Measurements from ENCODE around the gene ZDHHC11B. TPM values are rescaled to one million over a fixed set of nuclear protein-coding genes. Genes with fewer than 3 reads are reported as not detected.
"Not testable (repeated sequence)": the region's sequence is repeated elsewhere in the genome, so short reads cannot be mapped to it uniquely, and the experiment has no call there.

ZDHHC11B gene
- total RNA-seq, 1 donor from 2014 or later, result 20.0 TPM

DNA sequence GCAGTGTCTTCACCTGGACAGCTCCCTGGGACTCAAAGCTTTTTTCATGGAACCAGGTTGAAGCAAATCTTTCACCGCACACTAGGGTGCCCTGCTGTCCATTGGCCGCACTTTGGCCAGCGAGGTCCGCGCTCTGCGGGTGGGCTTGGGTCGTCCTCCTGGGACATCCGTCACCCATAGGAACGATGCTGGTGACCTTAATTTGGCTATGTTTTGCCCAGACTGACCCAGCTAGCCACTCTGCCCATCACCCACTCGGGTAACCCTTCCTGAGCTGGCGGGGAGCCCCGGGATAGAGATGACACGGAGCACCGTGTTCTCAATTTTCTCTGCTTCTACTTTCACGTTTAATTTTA, 25.9 kb downstream of the ZDHHC11B start:
- ATAC-seq (peak; percentile 0), DNase-seq (peak; percentile 57)
- intact Hi-C loops (cut with micrococcal nuclease), result no loop called here

DNA sequence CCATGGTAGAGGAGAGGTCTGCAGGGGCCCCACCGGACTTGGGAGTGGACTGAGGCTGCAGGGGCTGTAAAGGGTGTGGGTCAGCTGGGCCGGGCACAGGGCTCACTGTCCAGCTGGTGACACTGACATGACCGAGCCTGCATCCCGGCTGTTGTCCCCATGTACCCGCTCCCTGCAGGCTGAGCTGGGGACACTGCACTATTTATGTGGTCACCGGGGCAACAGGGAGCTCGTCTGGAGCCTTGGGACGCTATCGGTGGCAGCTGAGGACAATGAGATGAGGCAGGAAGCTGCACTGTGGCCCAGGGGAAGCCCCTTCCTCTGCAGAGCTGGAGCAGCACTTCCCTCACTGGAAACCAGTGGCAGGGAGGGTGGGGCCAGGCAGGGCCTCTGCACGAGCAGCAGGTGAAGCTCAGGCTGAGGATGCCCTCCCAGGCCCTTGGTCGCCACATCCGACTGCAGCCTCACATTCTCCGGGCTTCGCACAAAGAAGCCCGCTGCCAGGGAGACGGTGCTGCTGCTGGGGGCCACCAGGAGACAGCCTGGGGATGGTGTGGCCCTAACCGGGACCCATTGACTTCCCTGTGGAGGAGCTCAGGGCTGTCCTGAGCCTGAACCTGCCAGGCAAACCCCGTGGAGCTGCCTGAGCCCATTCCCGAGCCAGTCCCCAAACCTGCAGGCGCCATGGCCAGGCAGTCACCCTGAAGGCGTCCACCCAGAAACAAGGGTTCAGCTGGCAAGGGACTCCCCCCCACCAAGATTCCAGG, 26.4 kb downstream of the ZDHHC11B start:
- DNase-seq, result peak; percentile 85
- intact Hi-C loops (cut with micrococcal nuclease), result no loop called here
- peak; percentile 81 for ATAC-seq

DNA sequence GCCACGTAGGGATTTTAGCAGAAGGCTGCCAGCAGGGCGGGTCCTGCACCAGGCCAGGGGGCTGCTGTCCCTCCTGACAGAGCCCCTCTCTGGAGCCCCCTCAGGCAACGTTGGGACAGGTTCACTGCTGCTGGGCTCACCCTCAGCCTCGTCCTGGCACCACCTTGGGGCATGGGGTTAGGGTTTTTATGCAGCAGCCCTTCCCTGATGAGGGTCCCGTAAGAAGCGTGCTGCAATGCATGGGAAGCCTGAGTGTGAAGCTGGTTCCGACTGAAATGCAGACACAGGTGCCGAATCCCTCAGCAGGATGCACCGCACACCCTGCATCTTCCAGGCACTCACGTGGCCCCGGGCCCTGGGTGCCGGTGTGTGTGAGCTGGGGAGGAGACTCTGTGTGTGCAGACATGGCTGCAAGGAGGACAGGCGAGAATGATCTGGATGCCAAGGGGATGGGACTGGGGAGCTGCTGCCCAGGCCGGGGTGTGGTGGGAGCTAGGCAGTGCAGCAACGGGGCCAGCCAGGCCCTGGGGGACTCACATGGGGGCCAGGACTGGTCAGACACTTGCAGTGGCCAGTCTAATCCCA, 27.1 kb downstream of the ZDHHC11B start:
- ATAC-seq, result peak; percentile 0
- intact Hi-C loops (cut with micrococcal nuclease), result no loop called here
- DNase-seq, result no peak

DNA sequence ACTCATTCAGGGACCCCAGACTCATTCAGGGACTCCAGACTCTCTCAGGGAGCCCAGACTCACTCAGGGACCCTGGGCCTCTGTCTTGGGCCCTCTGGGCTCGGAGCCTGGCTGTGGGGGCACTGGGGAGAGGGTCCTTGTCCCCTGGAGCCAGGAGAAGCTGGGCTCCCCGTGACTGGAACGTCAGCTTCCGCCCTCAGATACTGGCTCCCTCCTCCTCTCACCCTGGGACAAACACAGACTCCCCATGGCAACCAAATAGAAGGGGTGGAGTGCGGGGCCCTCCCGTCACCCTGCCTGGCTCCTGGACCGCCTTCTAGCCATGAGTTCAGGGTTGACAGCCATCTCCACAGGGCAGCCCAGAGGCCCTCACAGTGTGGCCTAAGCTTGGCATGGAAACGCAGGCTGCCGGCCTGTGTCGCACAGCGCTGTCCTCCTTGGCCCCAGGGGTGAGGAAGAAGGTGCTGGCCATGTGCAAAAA, 27.6 kb downstream of the ZDHHC11B start:
- intact Hi-C loops (cut with micrococcal nuclease), result no loop called here
- DNase-seq (peak; percentile 79), ATAC-seq (peak; percentile 79)

DNA sequence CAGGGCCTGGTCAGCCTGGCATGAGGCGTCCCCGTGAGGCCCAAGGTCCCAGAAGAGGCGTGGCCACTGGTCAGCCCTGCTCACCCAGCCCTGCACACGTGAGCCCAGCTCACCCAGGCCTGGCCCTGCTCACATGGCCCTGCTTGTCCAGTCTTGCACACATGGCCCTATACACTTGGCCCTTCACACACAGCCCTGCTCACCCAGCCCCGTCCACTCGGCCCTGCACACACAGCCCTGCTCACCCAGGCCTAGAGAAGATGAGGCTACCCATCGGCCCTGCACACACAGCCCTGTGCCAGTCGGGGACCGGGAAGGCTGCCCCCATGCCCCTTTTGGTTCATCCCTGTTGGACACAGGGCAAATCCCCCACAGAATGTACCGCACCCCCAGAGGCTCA, 28.4 kb downstream of the ZDHHC11B start:
- intact Hi-C loops (cut with micrococcal nuclease), result no loop called here
- peak; percentile 30 for ATAC-seq
- peak; percentile 66 for DNase-seq

DNA sequence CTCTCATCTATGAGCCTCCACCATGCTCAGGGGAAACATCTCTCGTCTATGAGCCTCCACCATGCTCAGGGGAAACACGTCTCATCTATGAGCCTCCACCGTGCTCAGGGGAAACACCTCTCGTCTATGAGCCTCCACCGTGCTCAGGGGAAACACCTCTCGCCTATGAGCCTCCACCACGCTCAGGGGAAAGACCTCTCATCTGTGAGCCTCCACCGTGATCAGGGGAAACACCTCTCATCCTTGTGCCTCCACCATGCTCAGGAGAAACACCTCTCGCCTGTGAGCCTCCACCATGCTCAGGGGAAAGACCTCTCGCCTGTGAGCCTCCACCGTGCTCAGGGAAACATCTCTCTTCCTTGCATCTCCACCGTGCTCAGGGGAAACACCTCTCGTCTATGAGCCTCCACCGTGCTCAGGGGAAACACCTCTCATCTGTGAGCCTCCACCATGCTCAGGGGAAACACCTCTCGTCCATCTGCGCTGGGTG, 30.3 kb downstream of the ZDHHC11B start:
- ATAC-seq; DNase-seq; intact Hi-C loops (cut with micrococcal nuclease): not testable (repeated sequence)

DNA sequence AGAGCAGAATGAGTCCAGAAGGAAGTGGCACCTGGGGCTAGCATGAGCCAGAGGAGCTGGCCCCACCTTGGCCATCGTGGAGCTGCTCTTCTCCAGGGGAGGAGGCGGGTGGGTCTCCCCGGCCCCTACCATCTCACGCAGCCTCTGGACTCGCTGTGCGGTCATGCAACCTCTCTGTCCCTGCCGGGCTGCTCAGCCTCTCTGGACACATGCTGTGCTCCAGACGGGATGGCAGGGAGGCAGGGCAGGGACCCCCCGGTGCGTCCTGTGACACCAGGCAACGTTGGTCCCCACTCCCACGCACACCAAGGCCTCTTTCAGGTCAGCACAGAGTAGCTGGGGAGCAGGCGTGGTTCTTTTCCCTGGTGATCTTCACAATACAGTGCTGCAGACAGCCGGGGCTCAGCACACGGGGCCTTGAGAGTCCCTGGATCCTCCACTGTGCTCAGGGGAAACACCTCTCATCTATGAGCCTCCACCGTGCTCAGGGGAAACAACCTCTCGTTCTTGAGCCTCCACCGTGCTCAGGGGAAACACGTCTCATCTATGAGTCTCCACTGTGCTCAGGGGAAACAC, 30.9 kb downstream of the ZDHHC11B start:
- DNase-seq; intact Hi-C loops (cut with micrococcal nuclease); ATAC-seq: not testable (repeated sequence)

DNA sequence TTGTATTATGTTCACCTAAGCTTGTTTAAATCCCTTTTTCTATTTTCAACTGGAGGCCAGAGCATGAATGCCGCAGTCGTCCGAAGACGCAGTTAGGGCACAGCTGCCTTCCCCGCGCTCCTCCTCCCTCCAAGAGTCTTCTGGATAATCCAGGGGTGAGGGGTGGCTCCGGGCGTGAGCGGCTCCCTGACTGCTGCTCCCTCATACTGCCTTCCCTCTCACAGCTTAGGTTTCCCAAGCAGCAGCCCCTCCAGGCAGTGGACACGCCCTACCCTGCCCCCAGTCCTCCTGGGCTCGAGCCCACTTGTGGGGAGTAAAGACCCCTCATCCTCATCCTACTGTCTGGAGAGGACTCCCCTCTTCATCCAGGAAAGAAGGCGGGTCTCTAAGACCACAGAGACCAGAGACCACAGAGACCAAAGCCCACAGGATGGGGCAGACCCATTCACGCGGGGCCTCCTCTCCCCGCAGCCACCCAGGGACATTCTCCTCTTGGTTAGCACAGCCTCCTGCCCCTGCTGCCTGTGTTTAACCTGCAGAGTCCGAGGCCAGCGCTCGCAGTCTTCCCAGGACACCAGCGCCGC, 31.9 kb downstream of the ZDHHC11B start:
- ATAC-seq; DNase-seq; intact Hi-C loops (cut with micrococcal nuclease): not testable (repeated sequence)

DNA sequence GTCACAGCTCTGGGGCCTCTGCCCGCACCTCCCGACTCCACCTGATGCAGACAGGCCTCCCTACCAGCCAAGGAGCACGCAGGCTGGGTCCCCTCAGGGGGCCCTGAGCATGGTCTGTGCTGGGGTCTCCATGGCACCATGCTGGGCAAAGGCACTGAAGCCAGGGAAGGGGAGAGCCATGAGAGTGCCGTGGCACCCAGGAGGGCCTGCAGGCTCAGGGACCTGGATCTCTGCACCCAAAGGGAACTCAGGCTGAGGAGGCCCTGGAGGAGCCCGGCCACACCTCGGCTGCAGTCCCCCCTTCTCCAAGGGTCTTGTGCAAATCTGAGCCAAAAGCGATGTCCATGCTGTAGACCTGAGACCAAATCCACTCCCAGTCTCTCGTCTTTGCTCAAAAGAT, 32.5 kb downstream of the ZDHHC11B start:
- ATAC-seq; intact Hi-C loops (cut with micrococcal nuclease); DNase-seq: not testable (repeated sequence)

DNA sequence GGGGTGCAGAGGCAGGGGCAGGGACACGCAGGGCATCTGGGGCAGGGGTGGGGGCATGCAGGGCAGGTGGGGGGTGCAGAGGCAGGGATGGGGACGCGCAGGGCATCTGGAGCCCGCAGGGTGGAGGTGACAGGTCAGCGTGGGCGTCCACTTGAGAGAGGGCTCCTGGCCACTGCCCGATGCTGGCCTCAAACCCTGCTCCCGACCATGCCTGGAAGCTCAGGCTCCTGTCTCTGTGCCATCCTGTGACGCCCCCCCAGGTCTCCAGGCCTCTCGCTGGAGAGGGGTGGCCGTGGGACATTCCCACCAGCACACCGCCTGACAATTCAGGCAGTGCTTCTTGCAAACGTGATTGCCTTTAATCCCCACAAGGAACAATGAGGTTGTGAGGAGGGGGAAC, 33.0 kb downstream of the ZDHHC11B start:
- intact Hi-C loops (cut with micrococcal nuclease), result no loop called here
- no peak for ATAC-seq
- no peak for DNase-seq

DNA sequence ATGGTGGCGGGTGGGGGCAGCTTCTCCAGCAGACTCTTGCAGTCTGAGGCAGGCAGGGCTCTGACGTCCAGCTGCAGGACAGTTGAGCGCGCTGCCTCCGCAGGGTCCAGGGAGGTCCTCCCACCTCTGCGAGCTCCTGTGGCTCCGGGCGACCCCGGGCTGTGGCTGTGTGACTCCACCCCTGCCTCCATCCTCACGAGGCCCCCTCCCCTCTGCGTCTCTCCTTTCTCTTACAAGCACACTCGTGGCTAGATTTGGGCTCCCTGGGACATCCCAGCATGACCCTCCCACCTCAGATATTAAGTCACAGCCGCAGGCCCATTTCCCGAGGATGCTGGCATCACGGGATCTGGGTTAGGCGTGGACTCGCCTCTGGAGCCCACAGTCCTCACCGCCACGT, 34.3 kb downstream of the ZDHHC11B start:
- intact Hi-C loops (cut with micrococcal nuclease); DNase-seq; ATAC-seq: not testable (repeated sequence)

DNA sequence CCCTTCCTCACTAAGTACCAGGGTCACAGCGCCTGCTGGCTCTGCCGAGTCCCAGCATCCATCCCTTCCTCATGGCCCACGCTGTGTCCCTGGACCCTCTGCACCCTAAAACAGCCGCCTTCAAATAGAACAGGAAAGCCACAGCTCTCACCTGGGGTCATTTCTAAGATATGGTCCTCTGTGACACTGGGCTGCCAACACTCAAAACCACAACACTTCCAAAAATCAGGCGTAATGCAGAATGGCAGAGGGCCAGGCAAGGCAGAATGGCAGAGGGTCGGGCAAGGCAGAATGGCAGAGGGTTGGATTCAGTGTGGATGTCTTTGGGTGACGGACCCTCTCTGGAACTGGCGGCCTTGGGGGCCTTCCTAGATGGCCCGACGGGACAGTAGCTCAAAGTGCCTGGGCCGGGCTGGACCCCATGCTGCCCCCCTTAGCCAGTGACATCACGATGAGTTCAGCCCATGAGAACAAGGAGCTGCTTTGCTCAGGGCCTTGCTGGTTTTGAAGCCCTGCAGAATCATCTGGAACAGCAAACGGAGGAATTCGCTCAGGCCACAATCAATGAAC, 35.3 kb downstream of the ZDHHC11B start:
- intact Hi-C loops (cut with micrococcal nuclease), result no loop called here
- DNase-seq, result no peak

DNA sequence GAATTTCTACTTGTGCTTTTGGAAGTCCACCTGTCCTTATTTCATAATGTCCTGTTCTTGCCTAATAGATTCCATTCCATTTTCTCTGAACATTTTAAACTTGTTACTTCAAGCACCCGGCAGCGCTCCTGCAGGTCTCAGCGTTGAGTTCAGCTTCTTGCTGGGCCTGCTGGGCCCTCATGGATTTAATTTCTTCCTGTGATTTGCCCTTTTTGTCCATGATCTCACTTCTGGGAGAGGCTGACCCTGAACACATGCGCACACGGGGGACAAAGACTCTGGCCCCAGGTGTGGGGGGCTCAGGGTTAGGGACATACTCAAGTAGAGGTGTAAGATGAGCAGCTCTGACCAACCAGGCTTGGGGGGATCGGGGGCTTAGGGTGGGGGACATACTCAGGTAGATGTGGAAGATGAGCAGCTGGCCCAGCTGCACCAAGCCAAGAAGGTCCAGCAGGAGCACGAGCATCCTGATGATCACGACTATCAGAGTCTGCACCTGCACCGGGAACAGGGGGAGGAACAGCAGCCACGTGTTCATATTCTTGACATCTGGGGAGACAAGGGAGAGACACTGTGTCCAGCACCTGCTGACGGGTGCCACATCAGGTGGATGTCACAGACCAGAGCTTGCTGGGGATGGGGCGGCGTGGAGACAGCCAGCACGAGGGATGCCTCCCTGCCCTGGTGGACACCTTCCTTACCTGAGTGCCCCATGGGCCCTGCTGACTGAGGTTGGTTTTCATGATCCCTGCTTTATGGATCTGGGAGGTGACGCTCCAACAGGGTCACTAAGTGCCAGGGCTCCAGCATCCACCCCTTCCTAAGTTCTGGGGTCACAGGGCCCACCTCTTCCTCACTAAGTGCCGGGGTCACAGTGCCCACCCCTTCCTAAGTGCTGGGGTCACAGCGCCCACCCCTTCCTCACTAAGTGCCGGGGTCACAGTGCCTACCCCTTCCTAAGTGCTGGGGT, 36.2 kb downstream of the ZDHHC11B start:
- DNase-seq; intact Hi-C loops (cut with micrococcal nuclease); ATAC-seq: not testable (repeated sequence)

More for the DNA sequence above, 35.3 kb downstream of the ZDHHC11B start:
- no peak for ATAC-seq

DNA sequence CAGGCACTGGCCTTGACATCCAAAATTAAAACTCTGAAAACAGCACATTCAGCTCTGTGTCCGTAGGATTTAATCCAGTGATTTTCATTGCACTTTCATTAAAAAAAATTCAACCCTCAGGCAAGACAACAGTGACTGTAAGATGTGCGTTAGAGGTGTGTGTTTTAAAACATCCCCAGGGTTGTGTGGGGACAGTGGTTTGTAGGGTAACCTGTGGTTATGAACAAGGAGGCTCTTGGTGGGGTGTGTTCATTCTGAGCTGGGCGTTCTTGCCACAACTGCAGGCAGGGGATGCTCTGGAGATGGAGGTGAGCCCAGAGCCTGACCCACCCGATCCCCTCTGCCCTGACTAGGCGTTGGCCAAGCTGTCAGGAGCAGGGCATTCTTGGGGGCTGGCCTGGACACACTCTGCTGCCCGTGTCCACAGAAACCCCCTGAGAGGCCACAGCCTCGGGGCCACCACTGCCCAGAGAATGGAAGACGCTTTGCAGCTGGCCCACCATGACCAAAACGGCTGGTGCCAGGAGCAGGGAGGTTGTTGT, 37.2 kb downstream of the ZDHHC11B start:
- intact Hi-C loops (cut with micrococcal nuclease); ATAC-seq; DNase-seq: not testable (repeated sequence)

DNA sequence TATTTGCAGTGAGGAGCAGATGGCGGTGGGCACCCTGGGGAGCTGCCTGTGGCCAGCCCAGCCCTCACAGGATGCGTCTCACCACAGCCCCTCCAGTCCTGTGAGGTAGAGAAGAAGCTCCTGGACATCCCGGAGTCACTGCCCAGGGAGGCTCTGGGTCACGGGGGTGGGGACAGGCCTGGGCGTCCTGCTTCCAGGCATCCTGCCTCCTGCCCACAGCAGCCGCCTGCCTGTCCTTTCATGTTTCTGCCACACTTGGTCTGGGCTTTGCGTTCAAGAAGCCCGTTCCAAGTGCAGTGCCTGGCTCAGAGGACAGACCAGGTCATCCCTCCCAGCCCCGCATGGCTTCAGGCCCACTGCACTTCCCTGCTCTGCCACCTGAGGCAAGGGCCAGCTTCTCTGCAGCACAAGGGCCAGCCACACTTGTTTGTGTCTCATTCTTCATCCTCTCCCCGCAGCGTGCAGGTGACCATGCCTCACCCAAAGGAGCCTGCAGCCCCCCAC, 38.2 kb downstream of the ZDHHC11B start:
- intact Hi-C loops (cut with micrococcal nuclease), result no loop called here
- ATAC-seq (peak; percentile 87), DNase-seq (peak; percentile 48)

DNA sequence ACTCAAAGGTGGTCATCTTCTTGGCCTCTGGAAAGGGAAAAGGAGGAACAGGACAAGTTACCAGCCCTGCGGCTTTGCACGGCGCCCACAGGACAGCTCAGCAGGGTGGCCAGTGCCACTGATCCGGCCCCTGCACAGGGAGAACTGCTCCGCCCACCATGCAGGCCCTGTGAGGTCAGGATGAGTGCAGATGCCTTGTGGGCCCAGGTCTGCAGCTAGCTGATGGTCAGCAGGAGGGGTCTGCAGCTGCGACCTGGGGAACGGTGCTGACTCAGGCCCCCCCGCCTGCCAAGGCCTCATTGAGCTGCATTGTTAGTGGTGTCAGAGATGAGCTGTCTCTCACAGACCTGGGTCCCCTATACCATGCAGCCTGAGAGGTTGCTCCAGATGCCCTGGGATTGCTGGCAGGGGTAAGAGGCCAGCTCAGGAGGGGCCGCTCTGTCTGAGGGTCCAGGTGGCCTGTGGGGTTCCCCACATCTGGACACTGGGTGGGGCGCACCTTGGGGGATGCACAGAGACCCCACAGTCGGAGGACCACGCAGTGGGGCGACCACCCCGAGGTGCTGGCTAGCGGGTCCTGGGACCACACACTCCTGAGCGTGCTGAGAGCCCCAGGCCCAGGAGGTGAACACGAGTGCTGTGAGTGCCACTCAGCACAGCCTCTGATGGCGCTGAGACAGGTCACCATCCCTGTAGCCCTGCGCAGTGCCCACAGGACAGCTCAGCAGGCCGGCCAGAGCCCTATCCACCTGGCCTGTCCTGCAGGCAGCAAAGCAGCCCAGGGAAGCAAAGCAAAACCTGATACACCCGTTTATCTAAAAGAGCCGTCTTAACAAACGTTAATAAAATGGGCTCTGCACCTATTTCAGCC, 39.0 kb downstream of the ZDHHC11B start:
- intact Hi-C loops (cut with micrococcal nuclease); DNase-seq: not testable (repeated sequence)
- peak; percentile 18 for ATAC-seq
